Upper lobe of right lung (tissue), 1 donor: Measurements from ENCODE around the gene CHRNG. TPM values are rescaled to one million over a fixed set of nuclear protein-coding genes. Genes with fewer than 3 reads are reported as not detected.

Experiments
- ATAC-seq: fragments of 200-7000 bp; cut with Tn5 transposase; one replicate; pipeline ENCODE4 v1.9.1; 2020; ENCODE audit warnings: mild to moderate bottlenecking, moderate library complexity
- DNase-seq: peaks from one replicate; pipeline ENCODE4 v3.0.0-alpha.2; 2020
- H3K27ac ChIP-seq: fragments of 200-600 bp; one replicate; pipeline ENCODE4 v1.8.0; 2022
- H3K27me3 ChIP-seq: fragments of 200-600 bp; one replicate; pipeline ENCODE4 v1.8.0; 2022; ENCODE audit warnings: mild to moderate bottlenecking
- H3K36me3 ChIP-seq: fragments of 200-600 bp; one replicate; pipeline ENCODE4 v1.8.0; 2022
- H3K4me1 ChIP-seq: fragments of 200-600 bp; one replicate; pipeline ENCODE4 v1.8.0; 2022
- H3K4me3 ChIP-seq: fragments of 200-600 bp; one replicate; pipeline ENCODE4 v1.8.0; 2022; ENCODE audit warnings: mild to moderate bottlenecking
- H3K9me3 ChIP-seq: fragments of 200-600 bp; one replicate; pipeline ENCODE4 v1.8.0; 2022
- intact Hi-C: fragments of 100-400 bp; cut with DNase I; formaldehyde crosslinking; loops from one replicate; pipeline ENCODE4 v1.11.0; 2022
- total RNA-seq: library from RNA; stranded (reverse); fragmentation: NEBNext Ultra II Directional; extraction: Animal tissue kit (Norgen Biotek cat#: 25700); gene quantifications from one replicate; pipeline ENCODE4 v1.2.1, GENCODE V29; 2021
- TF ChIP-seq, protein P1 (sequence below): fragments of 200-600 bp; IDR thresholded peaks from one replicate; pipeline ENCODE4 v1.8.0; 2022; ENCODE audit warnings: antibody characterized with exemption
- donor health status: DM: no; HTN: yes; CAD: no; lungs with severe emphysema.

Gene CHRNG
- total RNA-seq, 1 donor from 2014 or later: not detected

DNA sequence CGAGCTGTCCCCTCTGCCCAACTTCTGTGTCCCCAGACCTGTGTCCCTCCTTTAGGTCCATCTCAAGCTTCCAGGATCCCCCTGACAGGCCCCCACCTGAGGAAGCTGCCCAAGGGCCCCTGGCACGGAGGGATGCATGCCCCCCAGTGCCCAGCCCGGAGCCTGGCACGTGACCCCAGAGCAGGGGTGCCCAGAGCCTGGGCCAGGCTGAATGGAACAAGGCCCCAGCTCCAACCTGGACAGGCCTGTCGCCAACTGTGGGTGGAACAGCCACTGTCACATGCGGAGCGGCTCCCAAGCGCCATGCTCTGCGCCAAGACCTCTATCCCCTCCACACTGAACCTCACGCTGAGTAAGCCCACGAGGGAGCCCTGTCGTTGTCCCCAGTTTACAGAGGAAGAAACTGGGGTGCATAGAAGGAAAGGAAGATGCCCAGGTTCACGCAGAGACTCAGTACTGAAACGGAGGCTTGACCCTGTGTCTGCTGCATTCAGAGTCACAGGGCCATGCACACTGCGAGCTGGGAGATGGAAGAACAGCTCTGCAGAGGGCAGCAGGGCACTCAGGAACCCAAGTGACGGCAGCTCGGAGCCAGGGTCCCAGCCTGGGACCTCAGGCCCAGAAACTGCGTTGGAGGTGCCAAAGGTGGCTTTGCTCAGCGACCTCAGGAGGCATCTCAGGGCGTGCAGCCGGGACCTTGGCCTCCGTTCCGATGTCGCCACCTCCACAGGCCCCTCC is 46.4 kb upstream of the CHRNG start:
- intact Hi-C loops: no loop called here
- Histone ChIP-seq H3K36me3 (no peaks in the 10 kb centered on the region), H3K27ac (no peak overlapping the region), H3K4me1 (no peaks in the 10 kb centered on the region), H3K27me3 (peaks cover 11% of the 10 kb centered on the region), H3K4me3 (no peak overlapping the region), H3K9me3 (no peaks in the 10 kb centered on the region)
- no peak for DNase-seq
- TF ChIP-seq, protein P1, sequence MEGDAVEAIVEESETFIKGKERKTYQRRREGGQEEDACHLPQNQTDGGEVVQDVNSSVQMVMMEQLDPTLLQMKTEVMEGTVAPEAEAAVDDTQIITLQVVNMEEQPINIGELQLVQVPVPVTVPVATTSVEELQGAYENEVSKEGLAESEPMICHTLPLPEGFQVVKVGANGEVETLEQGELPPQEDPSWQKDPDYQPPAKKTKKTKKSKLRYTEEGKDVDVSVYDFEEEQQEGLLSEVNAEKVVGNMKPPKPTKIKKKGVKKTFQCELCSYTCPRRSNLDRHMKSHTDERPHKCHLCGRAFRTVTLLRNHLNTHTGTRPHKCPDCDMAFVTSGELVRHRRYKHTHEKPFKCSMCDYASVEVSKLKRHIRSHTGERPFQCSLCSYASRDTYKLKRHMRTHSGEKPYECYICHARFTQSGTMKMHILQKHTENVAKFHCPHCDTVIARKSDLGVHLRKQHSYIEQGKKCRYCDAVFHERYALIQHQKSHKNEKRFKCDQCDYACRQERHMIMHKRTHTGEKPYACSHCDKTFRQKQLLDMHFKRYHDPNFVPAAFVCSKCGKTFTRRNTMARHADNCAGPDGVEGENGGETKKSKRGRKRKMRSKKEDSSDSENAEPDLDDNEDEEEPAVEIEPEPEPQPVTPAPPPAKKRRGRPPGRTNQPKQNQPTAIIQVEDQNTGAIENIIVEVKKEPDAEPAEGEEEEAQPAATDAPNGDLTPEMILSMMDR: no peak
- ATAC-seq: no peak

DNA sequence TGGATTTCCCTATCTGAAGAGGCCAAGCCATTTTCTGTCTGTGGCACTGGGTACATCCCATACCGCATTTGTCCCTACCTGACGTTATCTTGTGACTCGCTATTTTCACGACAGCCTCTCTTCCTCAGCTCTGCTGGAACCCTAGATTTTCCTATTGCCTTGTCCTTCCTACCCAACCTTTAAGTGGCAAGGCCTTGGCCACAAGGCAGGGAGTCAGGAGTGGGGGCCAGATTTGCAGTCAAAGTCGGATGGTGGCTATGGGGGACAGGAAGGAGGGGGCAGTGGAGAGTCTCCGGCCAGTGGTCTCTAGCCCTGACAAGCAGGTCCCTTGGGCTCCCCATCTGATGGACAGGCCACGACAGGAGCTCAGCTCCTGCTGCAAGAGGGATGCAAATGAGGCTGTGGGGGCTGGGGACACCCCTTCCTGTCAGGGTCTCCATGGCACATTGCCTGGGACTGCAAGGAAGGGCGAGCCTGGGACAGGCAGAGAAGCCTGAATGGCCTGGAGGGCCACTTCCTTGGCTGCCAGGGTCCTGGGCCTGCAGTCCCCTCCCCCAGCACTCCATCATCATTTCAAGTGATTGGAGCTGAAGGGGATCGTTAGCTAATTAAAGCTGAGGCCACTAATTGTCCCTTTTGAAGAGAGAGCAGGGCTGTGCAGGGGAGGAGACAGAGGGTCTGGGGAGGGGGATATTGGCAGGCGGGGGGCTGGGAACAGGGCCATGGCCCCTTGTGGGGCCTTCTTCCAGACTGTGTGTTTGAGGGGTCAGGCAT is 45.6 kb upstream of the CHRNG start:
- Histone ChIP-seq H3K4me3 (no peak overlapping the region), H3K27me3 (peaks cover 4% of the 10 kb centered on the region), H3K27ac (no peak overlapping the region), H3K4me1 (no peaks in the 10 kb centered on the region), H3K36me3 (no peaks in the 10 kb centered on the region), H3K9me3 (no peaks in the 10 kb centered on the region)
- no peak for ATAC-seq
- intact Hi-C loops: no loop called here
- no peak for DNase-seq
- TF ChIP-seq, protein P1: no peak

DNA sequence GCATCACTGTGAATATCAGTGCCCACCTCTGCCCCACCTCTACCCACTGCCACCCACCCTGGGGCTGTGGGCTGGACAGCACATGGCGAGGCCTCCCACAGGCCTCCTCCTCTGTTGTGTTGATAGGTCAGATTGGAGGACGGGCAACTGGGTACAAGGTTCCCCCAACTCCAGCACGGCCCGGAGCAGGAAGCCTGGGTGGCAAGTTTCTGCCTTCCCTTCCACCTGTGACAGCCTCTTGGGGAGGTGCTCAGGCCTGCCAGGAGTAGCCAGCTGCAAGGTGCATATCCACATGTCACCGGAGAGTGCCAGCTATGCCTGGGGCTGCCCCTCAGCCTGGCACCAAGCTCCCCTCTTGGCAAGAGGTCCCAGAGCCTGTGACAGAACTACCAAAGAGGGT is 45.0 kb upstream of the CHRNG start:
- Histone ChIP-seq H3K4me3 (no peak overlapping the region), H3K4me1 (no peaks in the 10 kb centered on the region), H3K27ac (no peak overlapping the region), H3K27me3 (no peaks in the 10 kb centered on the region), H3K9me3 (no peaks in the 10 kb centered on the region), H3K36me3 (no peaks in the 10 kb centered on the region)
- TF ChIP-seq, protein P1: no peak
- DNase-seq (no peak), ATAC-seq (no peak)
- intact Hi-C loops: no loop called here

DNA sequence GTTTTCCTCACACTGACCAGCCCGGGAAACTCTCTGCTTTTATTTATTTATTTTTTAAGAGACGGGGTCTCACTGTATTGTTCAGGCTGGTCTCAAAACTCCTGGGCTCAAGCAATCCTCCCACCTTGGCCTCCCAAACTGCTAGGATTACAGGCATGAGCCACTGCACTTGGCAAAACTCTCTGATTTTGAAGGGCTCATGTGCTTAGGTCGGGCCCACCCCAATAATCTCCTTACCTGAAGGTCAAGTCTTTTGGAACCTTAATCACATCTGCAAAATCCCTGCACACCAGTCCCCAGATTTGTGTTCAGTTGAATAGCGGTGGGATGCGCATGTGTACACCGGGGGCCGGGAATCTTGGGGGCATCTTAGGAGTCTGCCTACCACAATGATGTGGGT is 44.2 kb upstream of the CHRNG start:
- Histone ChIP-seq H3K27ac (no peak overlapping the region), H3K4me1 (no peaks in the 10 kb centered on the region), H3K36me3 (no peaks in the 10 kb centered on the region), H3K9me3 (no peaks in the 10 kb centered on the region), H3K4me3 (no peak overlapping the region), H3K27me3 (no peaks in the 10 kb centered on the region)
- DNase-seq (no peak), ATAC-seq (no peak)
- TF ChIP-seq, protein P1: no peak
- intact Hi-C loops: no loop called here

DNA sequence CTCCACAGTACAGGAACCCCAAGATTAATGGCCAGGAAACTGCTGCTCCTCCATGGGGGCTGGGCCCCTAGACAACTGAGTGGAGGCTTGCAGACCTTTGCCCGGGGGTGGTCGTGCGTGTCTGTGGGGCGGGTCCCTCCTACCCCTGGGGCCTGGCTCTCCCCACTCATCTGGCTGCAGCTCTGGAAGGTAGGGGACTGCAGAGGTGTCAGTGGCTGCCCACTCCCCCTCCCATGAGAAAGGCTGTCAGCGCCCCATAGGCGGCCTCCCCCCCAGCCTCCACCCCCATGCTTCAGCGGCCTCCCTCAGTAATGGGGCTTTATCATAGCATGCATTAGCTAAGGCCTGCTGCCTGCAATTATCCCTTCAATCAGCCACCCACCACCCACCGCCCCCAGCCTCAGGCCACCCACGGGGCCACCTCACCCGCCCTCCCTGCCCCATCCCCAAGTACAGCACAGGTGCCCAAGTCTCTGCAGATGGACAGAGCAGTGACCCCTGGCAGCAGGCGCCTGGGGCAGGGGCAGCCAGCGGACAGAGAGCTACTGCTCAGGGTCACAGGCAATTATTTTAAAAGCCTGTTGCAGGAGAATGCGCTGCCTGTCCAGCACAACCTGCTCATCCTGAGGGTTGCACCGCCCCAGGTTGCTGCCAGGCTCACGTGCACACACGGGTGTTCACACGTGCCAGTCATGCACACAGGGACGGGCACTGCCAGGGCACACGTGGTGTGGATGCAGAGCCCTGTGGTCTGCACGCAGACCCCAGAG is 42.8 kb upstream of the CHRNG start:
- DNase-seq (no peak), ATAC-seq (no peak)
- H3K4me1 ChIP-seq: no peaks in the 10 kb centered on the region
- H3K9me3 ChIP-seq: no peaks in the 10 kb centered on the region
- H3K27ac ChIP-seq: no peak overlapping the region
- TF ChIP-seq, protein P1: no peak
- no peak overlapping the region for H3K4me3 ChIP-seq
- H3K36me3 ChIP-seq: no peaks in the 10 kb centered on the region
- intact Hi-C loops: no loop called here
- H3K27me3 ChIP-seq: peaks cover under 1% of the 10 kb centered on the region
